ENCODE measurements around the gene AQP11. TPM values are rescaled to one million over a fixed set of nuclear protein-coding genes. Genes with fewer than 3 reads are reported as not detected.
A peak's percentile ranks its signal among the peaks of the same experiment; 100 is the strongest.

The AQP11 gene, protein sequence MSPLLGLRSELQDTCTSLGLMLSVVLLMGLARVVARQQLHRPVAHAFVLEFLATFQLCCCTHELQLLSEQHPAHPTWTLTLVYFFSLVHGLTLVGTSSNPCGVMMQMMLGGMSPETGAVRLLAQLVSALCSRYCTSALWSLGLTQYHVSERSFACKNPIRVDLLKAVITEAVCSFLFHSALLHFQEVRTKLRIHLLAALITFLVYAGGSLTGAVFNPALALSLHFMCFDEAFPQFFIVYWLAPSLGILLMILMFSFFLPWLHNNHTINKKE
- total RNA-seq (not detected), total RNA-seq (0 to 1.4 (median 0.28) reads per million in 172 experiments)
- polyA plus RNA-seq (2013, experiment 1 of 2), result 1.2 TPM
- 1.5 TPM for polyA plus RNA-seq (2013, experiment 2 of 2)

DNA sequence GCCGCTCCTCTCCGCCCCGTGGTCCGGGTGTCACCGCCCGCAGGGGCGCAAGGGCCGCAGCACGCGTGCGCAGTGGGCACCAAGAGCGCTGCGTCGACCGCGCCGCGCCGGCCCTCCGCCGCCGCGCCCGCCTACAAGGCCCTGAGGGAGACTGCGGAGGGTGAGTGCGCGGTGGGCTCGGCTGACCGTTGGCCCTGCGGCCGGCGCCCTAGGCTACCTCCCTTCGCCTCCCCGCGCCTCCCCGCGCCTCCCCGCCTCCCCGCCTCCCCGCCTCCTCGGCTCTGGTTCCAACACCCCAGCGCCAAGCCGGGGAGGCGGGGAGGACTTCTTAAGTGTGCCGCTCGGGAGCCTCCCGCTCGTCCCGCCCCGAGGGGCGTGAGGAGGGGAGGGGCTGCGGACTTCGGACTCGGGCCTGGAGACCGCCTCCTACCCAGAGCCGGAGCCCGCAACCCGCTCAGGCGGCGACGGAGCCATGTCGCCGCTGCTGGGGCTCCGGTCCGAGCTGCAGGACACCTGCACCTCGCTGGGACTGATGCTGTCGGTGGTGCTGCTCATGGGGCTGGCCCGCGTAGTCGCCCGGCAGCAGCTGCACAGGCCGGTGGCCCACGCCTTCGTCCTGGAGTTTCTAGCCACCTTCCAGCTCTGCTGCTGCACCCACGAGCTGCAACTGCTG, at the start of gene AQP11:
TSS of gene AQP11 (plus strand) at position 433 of the 673 bp plus-strand sequence. CDS start at position 473, 40 bp downstream.
- DNase-seq (peak in 12 of 14 experiments; percentile 8 to 70 (median 40)), ATAC-seq (ENCODE audit: poor library complexity) (peak; percentile 48)
- Mint-ChIP-seq H3K27me3 (peaks cover 18% of the 10 kb centered on the region), H3K9me3 (no peaks in the 10 kb centered on the region), H3K4me3 (peak within 1 kb of the TSS; percentile 93), H3K4me1 (ENCODE audit: low read depth) (peaks cover 15% of the 10 kb centered on the region), H3K36me3 (ENCODE audit: low read depth) (no peaks in the 10 kb centered on the region), H3K27ac (no peak within 1 kb of the TSS)
- ChIA-PET CTCF (interaction anchor here (0.6 kb wide), 1 partner anchor 170 kb away, joined by 3 read pairs; no protein-coding TSS in a partner anchor), POLR2A (interaction anchor here (0.6 to 1.7 kb wide), 2 partner anchors 12 to 320 kb away, joined by 3 to 4 read pairs; no protein-coding TSS in a partner anchor)
- Histone ChIP-seq H3K4me3 (ENCODE audit: low read length) (peak within 1 kb of the TSS; percentile 51), H3K36me3 (ENCODE audit: insufficient read depth, low read length) (no peaks in the 10 kb centered on the region), H3K27me3 (ENCODE audit: control insufficient read depth in 1 of 2, insufficient read depth in 2 of 2, low read length in 2 of 2) (no peaks in the 10 kb centered on the region), H3K27ac (ENCODE audit: low read depth in 1 of 2, low read length in 2 of 2) (no peak within 1 kb of the TSS), H3K9me3 (ENCODE audit: control insufficient read depth in 1 of 2, insufficient read depth in 1 of 2, low read length in 2 of 2) (no peaks in the 10 kb centered on the region), H3K4me1 (ENCODE audit: insufficient read depth, low read length) (peaks cover 15% of the 10 kb centered on the region)
- intact Hi-C loops (cut with DNase I, micrococcal nuclease), result no loop called here
- TF ChIP-seq, protein P1, sequence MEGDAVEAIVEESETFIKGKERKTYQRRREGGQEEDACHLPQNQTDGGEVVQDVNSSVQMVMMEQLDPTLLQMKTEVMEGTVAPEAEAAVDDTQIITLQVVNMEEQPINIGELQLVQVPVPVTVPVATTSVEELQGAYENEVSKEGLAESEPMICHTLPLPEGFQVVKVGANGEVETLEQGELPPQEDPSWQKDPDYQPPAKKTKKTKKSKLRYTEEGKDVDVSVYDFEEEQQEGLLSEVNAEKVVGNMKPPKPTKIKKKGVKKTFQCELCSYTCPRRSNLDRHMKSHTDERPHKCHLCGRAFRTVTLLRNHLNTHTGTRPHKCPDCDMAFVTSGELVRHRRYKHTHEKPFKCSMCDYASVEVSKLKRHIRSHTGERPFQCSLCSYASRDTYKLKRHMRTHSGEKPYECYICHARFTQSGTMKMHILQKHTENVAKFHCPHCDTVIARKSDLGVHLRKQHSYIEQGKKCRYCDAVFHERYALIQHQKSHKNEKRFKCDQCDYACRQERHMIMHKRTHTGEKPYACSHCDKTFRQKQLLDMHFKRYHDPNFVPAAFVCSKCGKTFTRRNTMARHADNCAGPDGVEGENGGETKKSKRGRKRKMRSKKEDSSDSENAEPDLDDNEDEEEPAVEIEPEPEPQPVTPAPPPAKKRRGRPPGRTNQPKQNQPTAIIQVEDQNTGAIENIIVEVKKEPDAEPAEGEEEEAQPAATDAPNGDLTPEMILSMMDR (IDR thresholded peaks at IDR 0.05), result no peak

DNA sequence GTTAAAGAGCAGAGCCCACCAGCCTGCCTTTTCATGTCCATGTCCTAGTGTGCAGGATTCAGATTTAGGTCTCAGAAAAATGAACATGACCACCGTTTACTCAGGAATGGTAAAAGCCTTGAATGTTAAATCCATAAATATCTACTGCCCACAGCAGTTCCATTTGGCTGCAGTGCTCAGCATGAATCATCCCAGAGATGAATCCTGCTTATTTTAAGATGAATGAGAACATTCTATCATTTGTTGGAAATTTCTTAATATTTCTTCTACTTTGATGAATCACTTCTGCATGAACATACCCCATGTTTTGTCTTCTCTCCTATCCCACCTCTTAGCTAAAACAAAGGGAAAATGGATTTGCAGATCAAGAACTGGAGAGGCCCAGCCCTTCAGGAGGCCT, 47.5 kb upstream of the AQP11 start:
- Mint-ChIP-seq H3K4me3 (no peak overlapping the region), H3K4me1 (ENCODE audit: low read depth) (no peaks in the 10 kb centered on the region), H3K9me3 (no peaks in the 10 kb centered on the region), H3K27ac (no peak overlapping the region), H3K36me3 (ENCODE audit: low read depth) (no peaks in the 10 kb centered on the region), H3K27me3 (no peaks in the 10 kb centered on the region)
- no peaks in the 10 kb centered on the region for H3K4me1 ChIP-seq (ENCODE audit: insufficient read depth, low read length)
- intact Hi-C loops (cut with DNase I, micrococcal nuclease), result loop anchor here in 1 of 2 experiments (10.0 kb wide), 1 partner anchor 497 kb away; no protein-coding TSS in a partner anchor
- no peak overlapping the region for H3K4me3 ChIP-seq (ENCODE audit: low read length)
- DNase-seq, result no peak
- no peak overlapping the region for H3K27ac ChIP-seq (ENCODE audit: low read depth in 1 of 2, low read length in 2 of 2)
- H3K9me3 ChIP-seq (ENCODE audit: control insufficient read depth in 1 of 2, insufficient read depth in 1 of 2, low read length in 2 of 2), result no peaks in the 10 kb centered on the region
- no peaks in the 10 kb centered on the region for H3K27me3 ChIP-seq (ENCODE audit: control insufficient read depth in 1 of 2, insufficient read depth in 2 of 2, low read length in 2 of 2)
- ChIA-PET POLR2A (no interaction called here), CTCF (interaction anchor here (0.7 kb wide), 1 partner anchor 136 kb away, joined by 4 read pairs; no protein-coding TSS in a partner anchor)
- ATAC-seq (ENCODE audit: poor library complexity), result no peak
- TF ChIP-seq, protein P1 (IDR thresholded peaks at IDR 0.05), result no peak
- no peaks in the 10 kb centered on the region for H3K36me3 ChIP-seq (ENCODE audit: insufficient read depth, low read length)

DNA sequence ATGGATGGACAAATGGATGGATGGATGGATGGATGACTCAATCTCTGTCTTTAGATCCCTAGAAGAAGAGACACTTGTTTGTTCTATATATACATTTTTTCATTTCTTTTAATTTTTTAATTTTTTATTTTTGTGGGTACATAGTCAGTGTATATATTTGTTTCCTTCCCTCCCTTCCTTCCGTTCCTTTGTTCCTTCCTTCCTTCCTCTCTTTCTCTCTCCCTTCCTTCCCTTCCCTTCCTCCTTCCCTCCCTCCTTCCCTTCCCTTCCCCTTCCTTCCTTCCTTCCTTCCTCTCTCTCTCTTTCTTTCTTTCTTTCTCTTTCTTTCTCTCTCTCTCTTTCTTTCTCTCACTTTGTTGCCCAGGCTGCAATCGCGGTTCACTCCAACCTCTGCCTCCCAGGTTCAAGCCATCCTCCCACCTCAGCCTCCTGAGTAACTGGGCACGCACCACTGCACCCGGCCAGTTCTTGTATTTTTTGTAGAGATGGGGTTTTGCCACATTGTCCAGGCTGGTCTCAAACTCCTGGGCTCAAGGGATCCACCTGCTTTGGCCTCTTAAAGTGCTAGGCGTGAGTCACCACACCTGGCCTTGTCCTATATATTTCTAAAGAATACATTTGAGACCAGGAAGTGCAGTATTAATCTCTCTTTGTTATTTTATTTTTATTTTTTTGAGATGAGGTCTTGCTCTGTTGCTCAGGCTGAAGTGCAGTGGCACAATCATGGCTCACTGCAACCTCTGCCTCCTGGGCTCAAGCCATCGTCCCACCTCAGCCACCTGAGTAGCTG, 42.5 kb upstream of the AQP11 start:
- intact Hi-C loops (cut with DNase I, micrococcal nuclease), result loop anchor here in 1 of 2 experiments (10.0 kb wide), 1 partner anchor 502 kb away; no protein-coding TSS in a partner anchor
- H3K9me3 ChIP-seq (ENCODE audit: control insufficient read depth in 1 of 2, insufficient read depth in 1 of 2, low read length in 2 of 2), result no peaks in the 10 kb centered on the region
- no peak overlapping the region for H3K27ac ChIP-seq (ENCODE audit: low read depth in 1 of 2, low read length in 2 of 2)
- DNase-seq, result no peak
- ChIA-PET CTCF (interaction anchor here (0.8 to 1.5 kb wide), 4 partner anchors 12 to 206 kb away, joined by 3 to 7 read pairs (median 3); no protein-coding TSS in a partner anchor), POLR2A (no interaction called here)
- ATAC-seq (ENCODE audit: poor library complexity), result no peak
- Mint-ChIP-seq H3K36me3 (ENCODE audit: low read depth) (no peaks in the 10 kb centered on the region), H3K4me1 (ENCODE audit: low read depth) (peaks cover 6% of the 10 kb centered on the region), H3K27ac (no peak overlapping the region), H3K9me3 (no peaks in the 10 kb centered on the region), H3K27me3 (no peaks in the 10 kb centered on the region), H3K4me3 (no peak overlapping the region)
- TF ChIP-seq, protein P1 (IDR thresholded peaks at IDR 0.05), result no peak
- no peaks in the 10 kb centered on the region for H3K27me3 ChIP-seq (ENCODE audit: control insufficient read depth in 1 of 2, insufficient read depth in 2 of 2, low read length in 2 of 2)
- H3K36me3 ChIP-seq (ENCODE audit: insufficient read depth, low read length), result no peaks in the 10 kb centered on the region
- no peaks in the 10 kb centered on the region for H3K4me1 ChIP-seq (ENCODE audit: insufficient read depth, low read length)
- H3K4me3 ChIP-seq (ENCODE audit: low read length), result no peak overlapping the region

Measured in CD4-positive, alpha-beta T cell (primary cell).